ENCODE results near the gene MSRB1.
"Not testable (repeated sequence)": the region's sequence is repeated elsewhere in the genome, so short reads cannot be mapped to it uniquely, and the experiment has no call there.

Gene MSRB1

GRCh38 chr16:1978476-1979120 is 35.6 kb upstream of the MSRB1 start:
- DNase-seq, result no peak

GRCh38 chr16:1977875-1978268 is 34.9 kb upstream of the MSRB1 start:
- no peak for DNase-seq

GRCh38 chr16:1976951-1977874 is 34.2 kb upstream of the MSRB1 start:
- no peak for DNase-seq

GRCh38 chr16:1976216-1976520 is 33.2 kb upstream of the MSRB1 start:
- DNase-seq, result no peak

- no peak for DNase-seq
Observed at GRCh38 chr16:1975432-1976215, 32.6 kb upstream of the MSRB1 start.

GRCh38 chr16:1974157-1975070 is 31.4 kb upstream of the MSRB1 start:
- no peak for DNase-seq

GRCh38 chr16:1973461-1974156 is 30.6 kb upstream of the MSRB1 start:
- no peak for DNase-seq

- DNase-seq, result no peak
Observed at GRCh38 chr16:1972490-1972877, 29.5 kb upstream of the MSRB1 start.

GRCh38 chr16:1971796-1972489 is 28.9 kb upstream of the MSRB1 start, which contains the start of gene TBL3:
Gene TBL3, plus strand, starts transcription at chr16:1972053. Its CDS starts 112 bp downstream, at chr16:1972165.
- peak; percentile 95 to 98 for DNase-seq

GRCh38 chr16:1968146-1968953 is 25.4 kb upstream of the MSRB1 start:
- DNase-seq, result no peak

- no peak for DNase-seq
Observed at GRCh38 chr16:1966460-1966859, 23.5 kb upstream of the MSRB1 start, which contains the start of gene RNF151. Gene RNF151, plus strand, starts transcription at chr16:1966856. Its CDS starts 26 bp downstream, at chr16:1966882.

- peak in 1 of 2 donors; percentile 38 for DNase-seq
Observed at GRCh38 chr16:1965396-1966001, 22.5 kb upstream of the MSRB1 start.

- peak; percentile 99 to 100 for DNase-seq
Observed at GRCh38 chr16:1964506-1965395, 21.8 kb upstream of the MSRB1 start, which contains the start of gene RPS2. Gene RPS2, minus strand, starts transcription at chr16:1964826. Its CDS starts 201 bp downstream, at chr16:1964625.

GRCh38 chr16:1963806-1964505 is 21.0 kb upstream of the MSRB1 start:
- DNase-seq, result peak; percentile 29 to 62

- DNase-seq, result not testable (repeated sequence)
Observed at GRCh38 chr16:1962161-1963153, 19.5 kb upstream of the MSRB1 start.

GRCh38 chr16:1961651-1962067 is 18.7 kb upstream of the MSRB1 start:
- no peak for DNase-seq

Data from CD4-positive, alpha-beta T cell treated with Interferon alpha-2 for 1 hour (primary cell).